MM.1S (cell line): Measurements from ENCODE around the gene HOXB3.

ENCODE experiments used
- EZH2 ChIP-seq: fragments of 300-600 bp; sonication (generic); optimal IDR thresholded peaks from 2 replicates; pipeline ENCODE3; 2017; ENCODE audit warnings: low read depth, mild to moderate bottlenecking, antibody characterized with exemption, low read length, mixed read lengths
- EZH2phosphoT487 ChIP-seq: fragments of 300-600 bp; sonication (generic); IDR thresholded peaks from 2 replicates; pipeline ENCODE4 v1.6.1; 2018; ENCODE audit warnings: antibody characterized with exemption, low read length
- TF ChIP-seq, protein P1 (sequence below): fragments of 300-600 bp; sonication (generic); IDR thresholded peaks from 2 replicates; pipeline ENCODE4 v1.5.1; 2016; ENCODE audit warnings: antibody characterized with exemption, low read length, mixed read lengths

DNA sequence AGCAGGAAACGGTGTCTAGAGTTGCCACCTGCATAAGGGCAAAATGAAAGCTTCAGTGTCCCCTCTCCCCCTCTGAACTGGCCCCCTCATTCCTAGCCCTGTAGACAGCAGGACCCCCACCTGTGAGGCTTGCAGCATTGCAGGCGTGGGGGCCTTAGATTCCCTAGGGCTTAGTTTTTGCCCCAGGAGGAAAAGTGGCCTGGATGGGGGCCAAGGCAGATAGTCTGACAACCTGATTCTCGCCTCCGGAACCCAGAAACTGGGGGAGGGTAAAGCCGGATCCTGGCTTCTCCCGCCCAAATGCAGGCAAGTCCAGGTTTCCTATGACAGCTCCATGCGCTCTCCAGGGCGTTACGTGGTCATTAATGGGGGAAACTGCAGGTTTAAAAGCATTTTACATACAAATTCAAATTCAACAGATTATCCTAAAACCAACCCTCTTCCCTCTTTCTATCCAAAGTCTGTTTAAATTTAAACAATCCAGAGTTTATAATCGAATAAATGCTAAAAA, 15.4 kb upstream of the HOXB3 start:
- TF ChIP-seq EZH2, result no peak
- TF ChIP-seq, protein P1, sequence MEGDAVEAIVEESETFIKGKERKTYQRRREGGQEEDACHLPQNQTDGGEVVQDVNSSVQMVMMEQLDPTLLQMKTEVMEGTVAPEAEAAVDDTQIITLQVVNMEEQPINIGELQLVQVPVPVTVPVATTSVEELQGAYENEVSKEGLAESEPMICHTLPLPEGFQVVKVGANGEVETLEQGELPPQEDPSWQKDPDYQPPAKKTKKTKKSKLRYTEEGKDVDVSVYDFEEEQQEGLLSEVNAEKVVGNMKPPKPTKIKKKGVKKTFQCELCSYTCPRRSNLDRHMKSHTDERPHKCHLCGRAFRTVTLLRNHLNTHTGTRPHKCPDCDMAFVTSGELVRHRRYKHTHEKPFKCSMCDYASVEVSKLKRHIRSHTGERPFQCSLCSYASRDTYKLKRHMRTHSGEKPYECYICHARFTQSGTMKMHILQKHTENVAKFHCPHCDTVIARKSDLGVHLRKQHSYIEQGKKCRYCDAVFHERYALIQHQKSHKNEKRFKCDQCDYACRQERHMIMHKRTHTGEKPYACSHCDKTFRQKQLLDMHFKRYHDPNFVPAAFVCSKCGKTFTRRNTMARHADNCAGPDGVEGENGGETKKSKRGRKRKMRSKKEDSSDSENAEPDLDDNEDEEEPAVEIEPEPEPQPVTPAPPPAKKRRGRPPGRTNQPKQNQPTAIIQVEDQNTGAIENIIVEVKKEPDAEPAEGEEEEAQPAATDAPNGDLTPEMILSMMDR, result no peak
- no peak for TF ChIP-seq EZH2phosphoT487
